ENCODE data around the gene CARD16. TPM values are rescaled to one million over a fixed set of nuclear protein-coding genes. Genes with fewer than 3 reads are reported as not detected.

The CARD16 gene
- total RNA-seq, 1 experiment from 2014 or later = 14.4 TPM

DNA sequence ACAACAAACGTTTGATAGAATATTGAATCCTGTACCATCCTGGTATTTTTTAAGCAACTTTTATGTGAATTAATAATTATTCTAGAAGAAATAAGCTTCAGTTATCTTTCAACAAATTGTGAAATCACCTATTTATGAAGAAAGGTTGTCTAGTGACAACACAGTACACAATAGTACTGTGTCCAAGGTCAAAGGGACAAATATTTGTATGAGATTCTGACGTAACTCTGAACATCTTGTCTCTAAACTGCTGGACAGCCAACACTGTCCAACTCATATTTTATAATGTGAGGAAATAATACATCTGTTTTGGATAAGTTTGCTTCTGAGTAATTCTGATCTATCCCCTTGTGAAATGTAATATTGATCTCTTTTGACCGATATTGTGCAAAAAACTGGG lies 41.1 kb downstream of the CARD16 start:
- no peak for DNase-seq (ENCODE audit: unreplicated experiment)
- no TSS peak for BruUV-seq (replicated peaks)
- Mint-ChIP-seq H3K9me3 (ENCODE audit: unreplicated experiment) (peaks cover 7% of the 10 kb centered on the region), H3K4me1 (ENCODE audit: insufficient read depth, unreplicated experiment) (no peaks in the 10 kb centered on the region), H3K4me3 (ENCODE audit: unreplicated experiment) (no peak overlapping the region), H3K36me3 (ENCODE audit: insufficient read depth, unreplicated experiment) (no peaks in the 10 kb centered on the region), H3K27ac (ENCODE audit: low read depth, unreplicated experiment) (no peak overlapping the region), H3K27me3 (ENCODE audit: insufficient read depth, unreplicated experiment) (no peaks in the 10 kb centered on the region)
- TF ChIP-seq, protein P1, sequence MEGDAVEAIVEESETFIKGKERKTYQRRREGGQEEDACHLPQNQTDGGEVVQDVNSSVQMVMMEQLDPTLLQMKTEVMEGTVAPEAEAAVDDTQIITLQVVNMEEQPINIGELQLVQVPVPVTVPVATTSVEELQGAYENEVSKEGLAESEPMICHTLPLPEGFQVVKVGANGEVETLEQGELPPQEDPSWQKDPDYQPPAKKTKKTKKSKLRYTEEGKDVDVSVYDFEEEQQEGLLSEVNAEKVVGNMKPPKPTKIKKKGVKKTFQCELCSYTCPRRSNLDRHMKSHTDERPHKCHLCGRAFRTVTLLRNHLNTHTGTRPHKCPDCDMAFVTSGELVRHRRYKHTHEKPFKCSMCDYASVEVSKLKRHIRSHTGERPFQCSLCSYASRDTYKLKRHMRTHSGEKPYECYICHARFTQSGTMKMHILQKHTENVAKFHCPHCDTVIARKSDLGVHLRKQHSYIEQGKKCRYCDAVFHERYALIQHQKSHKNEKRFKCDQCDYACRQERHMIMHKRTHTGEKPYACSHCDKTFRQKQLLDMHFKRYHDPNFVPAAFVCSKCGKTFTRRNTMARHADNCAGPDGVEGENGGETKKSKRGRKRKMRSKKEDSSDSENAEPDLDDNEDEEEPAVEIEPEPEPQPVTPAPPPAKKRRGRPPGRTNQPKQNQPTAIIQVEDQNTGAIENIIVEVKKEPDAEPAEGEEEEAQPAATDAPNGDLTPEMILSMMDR (IDR thresholded peaks at IDR 0.05; ENCODE audit: unreplicated experiment) = no peak
- ChIA-PET POLR2A (no interaction called here), CTCF (no interaction called here)
- intact Hi-C loops (cut with micrococcal nuclease) = no loop called here

DNA sequence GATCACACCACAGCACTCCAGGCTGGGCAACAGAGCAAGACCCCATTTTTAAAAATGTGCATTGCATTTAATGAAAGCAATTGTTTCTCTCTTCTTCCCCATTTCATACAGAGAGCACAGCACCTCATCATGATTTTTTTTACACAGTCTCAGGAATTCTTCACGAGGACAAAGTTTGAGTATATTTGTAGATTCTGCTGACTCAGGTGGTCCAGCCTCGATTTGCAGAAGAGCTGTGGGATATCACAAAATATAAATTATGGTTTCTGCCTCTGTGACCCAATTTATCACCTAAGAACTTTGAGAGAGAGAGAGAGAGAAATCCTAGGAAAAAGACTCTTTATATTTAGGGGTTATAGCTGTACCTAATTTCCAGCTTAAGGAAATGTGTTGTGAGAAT lies 42.0 kb downstream of the CARD16 start:
- no peak overlapping the region for H3K27ac Mint-ChIP-seq (ENCODE audit: low read depth, unreplicated experiment)
- ChIA-PET CTCF (interaction anchor here (0.7 kb wide), 1 partner anchor 671 kb away, joined by 3 read pairs; no protein-coding TSS in a partner anchor), POLR2A (no interaction called here)
- TF ChIP-seq, protein P1 (IDR thresholded peaks at IDR 0.05; ENCODE audit: unreplicated experiment) = no peak
- no peak overlapping the region for H3K4me3 Mint-ChIP-seq (ENCODE audit: unreplicated experiment)
- H3K27me3 Mint-ChIP-seq (ENCODE audit: insufficient read depth, unreplicated experiment) = no peaks in the 10 kb centered on the region
- intact Hi-C loops (cut with micrococcal nuclease) = no loop called here
- no peaks in the 10 kb centered on the region for H3K4me1 Mint-ChIP-seq (ENCODE audit: insufficient read depth, unreplicated experiment)
- BruUV-seq (replicated peaks) = no TSS peak
- peaks cover 7% of the 10 kb centered on the region for H3K9me3 Mint-ChIP-seq (ENCODE audit: unreplicated experiment)
- H3K36me3 Mint-ChIP-seq (ENCODE audit: insufficient read depth, unreplicated experiment) = no peaks in the 10 kb centered on the region
- no peak for DNase-seq (ENCODE audit: unreplicated experiment)

DNA sequence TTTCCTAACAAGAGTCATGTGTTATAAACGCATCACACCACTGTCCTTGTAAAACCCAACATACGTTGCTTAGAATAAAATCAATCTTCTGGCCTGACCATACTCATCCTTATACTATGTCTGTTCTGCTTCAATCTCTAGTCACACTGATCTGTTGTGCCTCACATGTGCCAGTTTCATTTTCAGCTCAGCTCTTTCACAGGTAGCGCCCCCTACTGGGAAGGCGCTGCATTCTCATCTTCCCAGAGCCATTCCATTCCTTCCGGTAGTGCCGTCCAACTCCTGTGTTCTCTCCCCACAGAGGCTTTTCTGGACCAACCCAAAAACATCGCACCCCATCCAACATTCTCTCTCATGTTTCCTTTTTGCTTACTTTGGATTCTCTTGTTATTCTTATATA lies 44.3 kb downstream of the CARD16 start:
- CTCF ChIA-PET = interaction anchor here (0.9 kb wide), 1 partner anchor 149 kb away, joined by 3 read pairs; no protein-coding TSS in a partner anchor
- no peak overlapping the region for H3K27ac Mint-ChIP-seq (ENCODE audit: low read depth, unreplicated experiment)
- H3K4me3 Mint-ChIP-seq (ENCODE audit: unreplicated experiment) = no peak overlapping the region
- TF ChIP-seq, protein P1 (IDR thresholded peaks at IDR 0.05; ENCODE audit: unreplicated experiment) = peak; percentile 30
- DNase-seq (ENCODE audit: unreplicated experiment) = peak; percentile 13
- H3K36me3 Mint-ChIP-seq (ENCODE audit: insufficient read depth, unreplicated experiment) = no peaks in the 10 kb centered on the region
- H3K27me3 Mint-ChIP-seq (ENCODE audit: insufficient read depth, unreplicated experiment) = no peaks in the 10 kb centered on the region
- POLR2A ChIA-PET = no interaction called here
- no peaks in the 10 kb centered on the region for H3K4me1 Mint-ChIP-seq (ENCODE audit: insufficient read depth, unreplicated experiment)
- BruUV-seq (replicated peaks) = no TSS peak
- peaks cover 7% of the 10 kb centered on the region for H3K9me3 Mint-ChIP-seq (ENCODE audit: unreplicated experiment)
- intact Hi-C loops (cut with micrococcal nuclease) = no loop called here

DNA sequence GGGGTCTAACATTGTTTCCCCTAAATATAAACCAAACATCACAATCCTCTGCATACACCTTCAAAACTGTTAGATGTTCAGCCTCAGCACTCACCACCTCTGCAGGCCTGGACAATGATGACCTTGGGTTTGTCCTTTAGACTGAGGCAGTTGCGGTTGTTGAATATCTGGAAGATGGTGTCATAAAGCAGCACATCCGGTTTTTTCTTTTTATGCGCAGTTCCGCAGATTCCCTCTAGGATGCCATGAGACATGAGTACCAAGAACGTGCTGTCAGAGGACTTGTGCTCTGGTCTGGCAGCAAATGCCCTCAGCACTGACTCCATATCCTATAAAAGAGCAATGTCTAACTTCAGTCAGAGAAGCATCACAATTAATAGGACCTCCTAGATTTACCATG lies 45.0 kb downstream of the CARD16 start:
- ChIA-PET POLR2A (no interaction called here), CTCF (no interaction called here)
- no peaks in the 10 kb centered on the region for H3K4me1 Mint-ChIP-seq (ENCODE audit: insufficient read depth, unreplicated experiment)
- H3K4me3 Mint-ChIP-seq (ENCODE audit: unreplicated experiment) = no peak overlapping the region
- peaks cover 7% of the 10 kb centered on the region for H3K9me3 Mint-ChIP-seq (ENCODE audit: unreplicated experiment)
- no peak overlapping the region for H3K27ac Mint-ChIP-seq (ENCODE audit: low read depth, unreplicated experiment)
- TF ChIP-seq, protein P1 (IDR thresholded peaks at IDR 0.05; ENCODE audit: unreplicated experiment) = no peak
- DNase-seq (ENCODE audit: unreplicated experiment) = no peak
- no peaks in the 10 kb centered on the region for H3K36me3 Mint-ChIP-seq (ENCODE audit: insufficient read depth, unreplicated experiment)
- no peaks in the 10 kb centered on the region for H3K27me3 Mint-ChIP-seq (ENCODE audit: insufficient read depth, unreplicated experiment)
- intact Hi-C loops (cut with micrococcal nuclease) = no loop called here
- no TSS peak for BruUV-seq (replicated peaks)
